GM23338 (cell line): ENCODE data around the gene TLE3. TPM values are rescaled to one million over a fixed set of nuclear protein-coding genes. Genes with fewer than 3 reads are reported as not detected.

Experiments
- ATAC-seq: fragments of 200-7000 bp; cut with Tn5 transposase; 3 replicates; pipeline ENCODE4 v1.9.1; 2020
- DNase-seq: peaks from one replicate; pipeline ENCODE4 v3.0.0-alpha.2; 2015; ENCODE audit warnings: low spot score
- H2AFZ ChIP-seq: fragments of 200-600 bp; sonication (generic); 2 replicates; pipeline ENCODE4 v1.8.0; 2016; ENCODE audit warnings: antibody characterized with exemption, mild to moderate bottlenecking, moderate library complexity
- H3F3A ChIP-seq: fragments of 200-600 bp; sonication (generic); replicated peaks from 2 replicates; pipeline ENCODE4 v1.8.0; 2017; ENCODE audit warnings: antibody characterized with exemption, mixed run types, low read depth
- H3K27ac ChIP-seq: fragments of 200-600 bp; sonication (generic); 2 replicates; pipeline ENCODE4 v1.6.1; 2016; ENCODE audit warnings: low read depth
- H3K27me3 ChIP-seq: fragments of 200-600 bp; sonication (generic); 2 replicates; pipeline ENCODE4 v1.8.0; 2016; ENCODE audit warnings: mild to moderate bottlenecking, mixed run types, moderate library complexity; ENCODE audit not compliant: insufficient read depth
- H3K36me3 ChIP-seq: fragments of 200-600 bp; sonication (generic); 2 replicates; pipeline ENCODE4 v1.8.0; 2016; ENCODE audit warnings: mild to moderate bottlenecking; ENCODE audit not compliant: insufficient read depth
- H3K4me1 ChIP-seq: fragments of 200-600 bp; sonication (generic); 2 replicates; pipeline ENCODE4 v1.8.0; 2016; ENCODE audit warnings: mild to moderate bottlenecking, moderate library complexity; ENCODE audit not compliant: insufficient read depth
- H3K4me2 ChIP-seq: fragments of 200-600 bp; sonication (generic); 2 replicates; pipeline ENCODE4 v1.7.1; 2017; ENCODE audit warnings: mixed run types
- H3K4me3 ChIP-seq: fragments of 200-600 bp; sonication (generic); 2 replicates; pipeline ENCODE4 v1.6.1; 2016; ENCODE audit warnings: mixed run types
- H3K79me2 ChIP-seq: fragments of 200-600 bp; sonication (generic); replicated peaks from 2 replicates; pipeline ENCODE4 v1.8.0; 2017; ENCODE audit warnings: mild to moderate bottlenecking; ENCODE audit not compliant: insufficient read depth
- H3K9me2 ChIP-seq: fragments of 200-600 bp; sonication (generic); 2 replicates; pipeline ENCODE4 v1.8.0; 2017; ENCODE audit not compliant: insufficient read depth
- H4K20me1 ChIP-seq: fragments of 200-600 bp; sonication (generic); replicated peaks from 2 replicates; pipeline ENCODE4 v1.8.0; 2017; ENCODE audit warnings: mild to moderate bottlenecking; ENCODE audit not compliant: insufficient read depth
- H3K27ac Mint-ChIP-seq: 2 replicates; pipeline ENCODE4 v1.8.0; 2020; ENCODE audit warnings: inconsistent platforms, mild to moderate bottlenecking, moderate library complexity, mixed read lengths
- H3K27me3 Mint-ChIP-seq: 3 replicates; pipeline ENCODE4 v1.8.0; 2022; ENCODE audit warnings: low read depth, mild to moderate bottlenecking, moderate library complexity, mixed read lengths, inconsistent platforms; ENCODE audit not compliant: insufficient read depth, poor library complexity
- H3K36me3 Mint-ChIP-seq: 3 replicates; pipeline ENCODE4 v1.8.0; 2021; ENCODE audit warnings: low read depth, mild to moderate bottlenecking, inconsistent platforms, moderate library complexity, mixed read lengths
- H3K4me1 Mint-ChIP-seq: 3 replicates; pipeline ENCODE4 v1.8.0; 2020; ENCODE audit warnings: mild to moderate bottlenecking, inconsistent platforms, mixed read lengths
- H3K4me3 Mint-ChIP-seq: 3 replicates; pipeline ENCODE4 v1.8.0; 2021; ENCODE audit warnings: moderate library complexity, mild to moderate bottlenecking, inconsistent platforms, mixed read lengths
- H3K9me3 Mint-ChIP-seq: 3 replicates; pipeline ENCODE4 v1.8.0; 2020; ENCODE audit warnings: moderate library complexity, mild to moderate bottlenecking, inconsistent platforms, mixed read lengths
- CREB1 ChIP-seq: fragments of 250-450 bp; sonication (Bioruptor Pico); IDR thresholded peaks from 2 replicates; pipeline ENCODE4 v1.5.0; 2020; ENCODE audit warnings: low read depth, mild to moderate bottlenecking, moderate library complexity
- CTCF ChIP-seq, 2 experiments: fragments of 200-600 bp in 1 of 2; sonication (generic) in 1 of 2; conservative IDR thresholded peaks; 2 replicates each; pipeline versions ENCODE4 v1.5.1 to v1.6.1; 2016 to 2017; ENCODE audit warnings: antibody characterized with exemption in 2 of 2, low read depth in 2 of 2, mild to moderate bottlenecking in 2 of 2, moderate library complexity in 1 of 2
- ETS1 ChIP-seq: IDR thresholded peaks from 2 replicates; pipeline ENCODE4 v1.6.1; 2016; ENCODE audit warnings: antibody characterized with exemption
- EZH2 ChIP-seq: fragments of 200-600 bp; sonication (generic); IDR thresholded peaks from one replicate; pipeline ENCODE4 v1.8.0; 2017; ENCODE audit warnings: antibody characterized with exemption, mild to moderate bottlenecking, low read depth; ENCODE audit not compliant: unreplicated experiment
- EZH2phosphoT487 ChIP-seq: fragments of 200-600 bp; sonication (generic); IDR thresholded peaks from one replicate; pipeline ENCODE4 v1.8.1; 2018; ENCODE audit warnings: antibody characterized with exemption; ENCODE audit not compliant: unreplicated experiment
- JUNB ChIP-seq: IDR thresholded peaks from one replicate; pipeline ENCODE4 v1.6.1; 2016; ENCODE audit warnings: antibody characterized with exemption; ENCODE audit not compliant: unreplicated experiment
- NANOG ChIP-seq: IDR thresholded peaks from 2 replicates; pipeline ENCODE4 v1.6.1; 2016; ENCODE audit warnings: antibody characterized with exemption, borderline replicate concordance
- POLR2AphosphoS5 ChIP-seq: IDR thresholded peaks from 2 replicates; pipeline ENCODE4 v1.6.1; 2016; ENCODE audit warnings: antibody characterized with exemption, low read depth
- REST ChIP-seq: IDR thresholded peaks from one replicate; pipeline ENCODE4 v1.6.1; 2018; ENCODE audit warnings: antibody characterized with exemption; ENCODE audit not compliant: unreplicated experiment
- STAT1 ChIP-seq: IDR thresholded peaks from one replicate; pipeline ENCODE4 v1.6.1; 2016; ENCODE audit warnings: antibody characterized with exemption; ENCODE audit not compliant: unreplicated experiment
- ZNF114 ChIP-seq: fragments of 250-450 bp; sonication (Bioruptor Pico); IDR thresholded peaks from 2 replicates; pipeline ENCODE4 v1.5.0; 2020; ENCODE audit warnings: mild to moderate bottlenecking, moderate library complexity
- ZNF331 ChIP-seq: fragments of 250-450 bp; sonication (Bioruptor Pico); IDR thresholded peaks from 2 replicates; pipeline ENCODE4 v1.5.0; 2020; ENCODE audit warnings: low read depth, mild to moderate bottlenecking, moderate library complexity
- ZNF462 ChIP-seq: fragments of 250-450 bp; sonication (Bioruptor Pico); IDR thresholded peaks from 2 replicates; pipeline ENCODE4 v1.5.0; 2020; ENCODE audit warnings: mild to moderate bottlenecking, moderate library complexity
- polyA plus RNA-seq: library from polyadenylated mRNA; unstranded; fragments of >200 nt; fragmentation: Nextera tagmentation; extraction: Ambion mirVana; gene quantifications from 2 replicates; pipeline ENCODE4 v1.2.1, GENCODE V29; 2016
- total RNA-seq: library from RNA; depleted of rRNA; stranded (reverse); fragments of >200 nt; shearing (Covaris generic); gene quantifications from 2 replicates; pipeline ENCODE4 v1.2.3, GENCODE V29; 2014

TLE3 gene
- total and polyA plus RNA-seq, 2 experiments from 2014 or later = 10.4 to 79.5 TPM

- H3K79me2 ChIP-seq = no peaks in the 10 kb centered on the region
- no peak overlapping the region for H3K4me2 ChIP-seq
- peaks cover 15% of the 10 kb centered on the region for H3K27me3 Mint-ChIP-seq
- H3K9me3 Mint-ChIP-seq = peaks cover 10% of the 10 kb centered on the region
- no peak overlapping the region for H3K4me3 ChIP-seq
- H3K27me3 ChIP-seq = no peaks in the 10 kb centered on the region
- no peaks in the 10 kb centered on the region for H3K4me1 ChIP-seq
- peaks cover 6% of the 10 kb centered on the region for H3K4me1 Mint-ChIP-seq
- H4K20me1 ChIP-seq = no peaks in the 10 kb centered on the region; the same call in 1 of the 2 replicates
- H2AFZ ChIP-seq = no peak overlapping the region
- H3K36me3 ChIP-seq = no peaks in the 10 kb centered on the region
- no peak for DNase-seq
- no peak for TF ChIP-seq ZNF331 (CRISPR knock-in tag)
- TF ChIP-seq JUNB = no peak
- no peak for TF ChIP-seq ZNF462 (CRISPR knock-in tag)
- no peak for TF ChIP-seq ETS1
- TF ChIP-seq POLR2AphosphoS5 = no peak
- TF ChIP-seq NANOG = no peak
- no peak for TF ChIP-seq EZH2
- TF ChIP-seq EZH2phosphoT487 = no peak
- TF ChIP-seq ZNF114 (CRISPR knock-in tag) = no peak
- TF ChIP-seq STAT1 = no peak
- TF ChIP-seq REST = no peak
- TF ChIP-seq CREB1 (CRISPR knock-in tag) = no peak
- TF ChIP-seq CTCF (conservative IDR thresholded peaks at IDR 0.05; ENCODE audit: low read depth in 2 of 2) = no peak
- no peaks in the 10 kb centered on the region for H3K9me2 ChIP-seq
- H3K27ac Mint-ChIP-seq = no peak overlapping the region
- no peak for ATAC-seq
- H3K36me3 Mint-ChIP-seq = peaks cover 6% of the 10 kb centered on the region
- no peak overlapping the region for H3K4me3 Mint-ChIP-seq
- H3K27ac ChIP-seq = no peak overlapping the region
- no peaks in the 10 kb centered on the region for H3F3A ChIP-seq
Observed at GRCh38 chr15:69997813-69998212, 99.9 kb downstream of the TLE3 start.
